Small intestine (tissue), 16 donors: ENCODE measurements around the gene PROZ. TPM values are rescaled to one million over a fixed set of nuclear protein-coding genes. Genes with fewer than 3 reads are reported as not detected.
A peak's percentile ranks its signal among the peaks of the same experiment; 100 is the strongest.
"Not testable (repeated sequence)": the region's sequence is repeated elsewhere in the genome, so short reads cannot be mapped to it uniquely, and the experiment has no call there.

Experiments
- DNase-seq, 2 donors: peaks; one replicate each; pipeline versions ENCODE4 v3.0.0 to v3.0.0-alpha.2; 2013
- FAIRE-seq: peaks from 2 replicates; lab custom pipeline; 2012; peaks lifted over from hg19 to GRCh38; lab: Jason Lieb, UNC
- H3K27ac ChIP-seq, 3 donors: one replicate each; pipeline ENCODE4 v1.5.1; 2013; ENCODE audit warnings: low read length in 2 of 3, mild to moderate bottlenecking in 2 of 3, control low read depth in 1 of 3, inconsistent platforms in 1 of 3, low read depth in 1 of 3, moderate library complexity in 1 of 3
- H3K27me3 ChIP-seq, 3 donors: one replicate each; pipeline ENCODE4 v1.6.1; 2013; ENCODE audit warnings: low read length in 3 of 3, inconsistent platforms in 1 of 3; ENCODE audit not compliant: control insufficient read depth in 3 of 3, insufficient read depth in 3 of 3
- H3K36me3 ChIP-seq, 3 donors: one replicate each; pipeline ENCODE4 v1.6.1; 2013; ENCODE audit warnings: low read length in 3 of 3, inconsistent platforms in 1 of 3, low read depth in 1 of 3, mild to moderate bottlenecking in 1 of 3, moderate library complexity in 1 of 3; ENCODE audit not compliant: control insufficient read depth in 3 of 3, insufficient read depth in 2 of 3
- H3K4me1 ChIP-seq, 3 donors: one replicate each; pipeline ENCODE4 v1.6.1; 2013; ENCODE audit warnings: low read length in 2 of 3, inconsistent platforms in 1 of 3, low read depth in 1 of 3, mild to moderate bottlenecking in 1 of 3, moderate library complexity in 1 of 3; ENCODE audit not compliant: control insufficient read depth in 3 of 3, insufficient read depth in 2 of 3
- H3K4me3 ChIP-seq, 3 donors: one replicate each; pipeline ENCODE4 v1.5.1; 2013; ENCODE audit warnings: low read length in 3 of 3, control low read depth in 1 of 3, inconsistent platforms in 1 of 3, low read depth in 1 of 3, mild to moderate bottlenecking in 1 of 3, moderate library complexity in 1 of 3
- H3K9me3 ChIP-seq, 2 donors: one replicate each; pipeline ENCODE4 v1.6.1; 2013; ENCODE audit warnings: low read depth in 1 of 2, low read length in 1 of 2; ENCODE audit not compliant: control insufficient read depth in 2 of 2, insufficient read depth in 1 of 2
- WGBS, 3 donors: extraction: QIAGEN DNeasy Blood & Tissue Kit; methylation state at CpG; one replicate each; pipeline ENCODE4 v1.1.7; 2013; 5-methylcytosine and 5-hydroxymethylcytosine counted together
- long read RNA-seq, 10 donors: transcript quantifications; one replicate each; lab custom pipeline, GENCODE V29; 2026
- polyA plus RNA-seq, 4 donors: library from polyadenylated mRNA; stranded (reverse) in 3 of 4; unstranded in 1 of 4; fragments of 200-250 nt in 3 of 4; fragments of 120-200 nt in 1 of 4; gene quantifications; one replicate each; pipeline versions ENCODE4 v1.2.1 to v1.2.3, GENCODE V29; 2013
- donor health status: healthy with polysubstance abuse.
- donor health status: control.
- donor health status: control.
- donor health status: Bipolar disorder and iron deficiency.
- donor health status: healthy.

PROZ gene, protein sequence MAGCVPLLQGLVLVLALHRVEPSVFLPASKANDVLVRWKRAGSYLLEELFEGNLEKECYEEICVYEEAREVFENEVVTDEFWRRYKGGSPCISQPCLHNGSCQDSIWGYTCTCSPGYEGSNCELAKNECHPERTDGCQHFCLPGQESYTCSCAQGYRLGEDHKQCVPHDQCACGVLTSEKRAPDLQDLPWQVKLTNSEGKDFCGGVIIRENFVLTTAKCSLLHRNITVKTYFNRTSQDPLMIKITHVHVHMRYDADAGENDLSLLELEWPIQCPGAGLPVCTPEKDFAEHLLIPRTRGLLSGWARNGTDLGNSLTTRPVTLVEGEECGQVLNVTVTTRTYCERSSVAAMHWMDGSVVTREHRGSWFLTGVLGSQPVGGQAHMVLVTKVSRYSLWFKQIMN
- under 1 TPM in 1 of 4 donors, not detected in 3; 0.84 TPM for polyA plus RNA-seq
- long read RNA-seq, donor 1: 0 reads
- long read RNA-seq, donor 2: 0 reads
- long read RNA-seq, donor 3: 0 reads
- long read RNA-seq, donor 4: 0 reads
- long read RNA-seq, donor 5: 0 reads
- long read RNA-seq, donor 6: 0 reads
- long read RNA-seq, donor 7: 0 reads
- long read RNA-seq, donor 8: 0 reads
- long read RNA-seq, donor 9: 0 reads
- long read RNA-seq, donor 10, partial matches to known transcripts: 6 of 13 reads
- long read RNA-seq, donor 10, other reads (novel, unspliced or antisense): 7 of 13 reads

DNA sequence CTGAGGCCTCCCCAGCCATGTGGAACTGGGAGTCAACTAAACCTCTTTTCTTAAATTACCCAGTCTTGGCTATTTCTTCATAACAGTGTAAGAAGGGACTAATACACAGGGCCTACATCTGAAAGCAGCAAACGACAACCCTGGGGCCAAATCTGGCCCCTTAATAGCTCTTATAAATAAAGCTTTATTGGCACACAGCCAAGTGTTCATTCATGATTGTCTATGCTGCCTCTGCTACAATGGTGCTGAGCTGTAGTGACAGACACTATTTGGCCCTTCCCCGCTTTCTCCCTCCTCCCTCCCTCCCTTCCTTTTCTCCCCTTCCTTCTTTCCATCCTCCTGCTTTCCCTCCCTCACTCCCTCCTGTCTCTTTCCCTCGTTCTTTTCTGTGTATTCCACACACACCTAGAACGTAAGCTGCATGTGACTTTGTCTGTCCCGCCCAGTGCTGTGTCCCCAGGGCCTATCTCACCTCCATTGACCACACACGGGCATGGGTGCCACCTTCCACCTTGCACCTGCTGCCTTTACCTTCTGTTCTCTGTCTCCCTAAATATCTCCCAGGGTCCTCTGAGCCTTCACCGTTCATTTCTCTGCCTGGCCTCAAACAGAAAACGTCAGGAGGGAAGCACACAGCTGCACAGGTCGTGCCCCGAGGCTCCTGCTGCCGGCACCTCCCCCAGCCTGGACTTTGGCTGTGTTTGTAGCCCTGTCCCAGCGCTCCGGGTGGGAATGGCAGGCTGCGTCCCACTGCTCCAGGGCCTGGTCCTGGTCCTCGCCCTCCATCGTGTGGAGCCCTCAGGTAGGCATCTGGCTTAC is at the start of gene PROZ:
Gene PROZ (plus strand): TSS at position 720 of the 819 bp plus-strand sequence. CDS start 13 bp downstream, at position 733.
- 25 to 50% (median 34%) methylated on average over 16 of the region's 16 CpGs for WGBS, 3 donors
- no peak for FAIRE-seq
- Histone ChIP-seq H3K9me3 (no peaks in the 10 kb centered on the region), H3K27me3 (peaks cover 0 to 16% (median 4%) of the 10 kb centered on the region in 3 donors), H3K4me1 (peaks cover 0 to 17% (median 0%) of the 10 kb centered on the region in 3 donors), H3K27ac (no peak within 1 kb of the TSS), H3K4me3 (no peak within 1 kb of the TSS), H3K36me3 (no peaks in the 10 kb centered on the region)
- DNase-seq: peak; percentile 50 to 64

DNA sequence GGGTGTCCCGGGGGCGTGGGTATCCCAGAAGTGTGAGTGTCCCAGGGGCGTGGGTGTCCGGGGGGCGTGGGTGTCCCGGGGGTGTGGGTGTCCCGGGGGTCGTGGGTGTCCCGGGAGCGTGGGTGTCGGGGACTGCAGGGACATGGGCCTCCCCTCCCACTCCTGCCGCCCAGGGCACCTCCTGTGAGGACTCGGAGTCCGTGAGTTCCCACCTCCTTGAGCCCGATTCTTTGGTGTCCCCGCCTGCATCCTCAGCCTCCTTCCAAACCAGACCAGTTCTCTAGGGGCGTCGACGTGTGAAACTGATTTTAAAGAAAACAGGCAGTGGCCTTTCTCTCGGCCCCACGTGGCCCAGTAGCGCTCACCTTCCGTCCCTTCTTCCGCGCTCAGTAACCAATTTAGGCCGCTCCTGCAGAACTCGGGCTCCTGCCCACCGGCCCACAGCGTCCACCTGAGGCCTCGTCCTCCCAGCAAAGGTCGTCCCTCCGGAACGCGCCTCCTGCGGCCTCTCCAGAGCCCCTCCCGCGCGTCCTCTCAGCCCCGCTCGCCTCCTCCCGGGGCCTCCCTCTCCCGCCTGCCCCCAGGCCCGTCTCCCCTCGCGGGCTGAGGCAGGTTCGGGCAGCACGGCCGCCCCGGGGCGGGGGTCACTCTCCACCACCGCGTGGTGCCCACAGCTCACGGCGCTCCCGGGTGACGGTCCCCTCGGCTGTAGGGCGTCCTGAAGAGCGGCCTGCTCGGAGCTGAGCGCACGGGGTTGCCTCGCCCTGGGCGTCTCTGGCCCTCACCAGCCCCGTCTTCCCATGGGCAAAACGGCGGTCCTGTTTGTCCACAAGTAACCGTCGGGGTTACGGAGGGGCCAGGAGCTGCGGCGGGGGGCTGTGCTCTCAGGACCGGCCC is 49.0 kb upstream of the PROZ start:
- Histone ChIP-seq H3K36me3 (peaks cover 0 to 1% (median 0%) of the 10 kb centered on the region in 3 donors), H3K9me3 (peaks cover 0 to 11% of the 10 kb centered on the region in 2 donors), H3K27ac (no peak overlapping the region), H3K27me3 (peaks cover 6 to 21% (median 8%) of the 10 kb centered on the region in 3 donors), H3K4me1 (peaks cover 0 to 12% (median 1%) of the 10 kb centered on the region in 3 donors), H3K4me3 (peak overlapping the region in 1 of 3 donors; percentile 13)
- FAIRE-seq: no peak
- peak in 1 of 2 donors; percentile 29 for DNase-seq
- WGBS, 3 donors: 39 to 43% (median 42%) methylated on average over 61 to 73 of the region's 73 CpGs

DNA sequence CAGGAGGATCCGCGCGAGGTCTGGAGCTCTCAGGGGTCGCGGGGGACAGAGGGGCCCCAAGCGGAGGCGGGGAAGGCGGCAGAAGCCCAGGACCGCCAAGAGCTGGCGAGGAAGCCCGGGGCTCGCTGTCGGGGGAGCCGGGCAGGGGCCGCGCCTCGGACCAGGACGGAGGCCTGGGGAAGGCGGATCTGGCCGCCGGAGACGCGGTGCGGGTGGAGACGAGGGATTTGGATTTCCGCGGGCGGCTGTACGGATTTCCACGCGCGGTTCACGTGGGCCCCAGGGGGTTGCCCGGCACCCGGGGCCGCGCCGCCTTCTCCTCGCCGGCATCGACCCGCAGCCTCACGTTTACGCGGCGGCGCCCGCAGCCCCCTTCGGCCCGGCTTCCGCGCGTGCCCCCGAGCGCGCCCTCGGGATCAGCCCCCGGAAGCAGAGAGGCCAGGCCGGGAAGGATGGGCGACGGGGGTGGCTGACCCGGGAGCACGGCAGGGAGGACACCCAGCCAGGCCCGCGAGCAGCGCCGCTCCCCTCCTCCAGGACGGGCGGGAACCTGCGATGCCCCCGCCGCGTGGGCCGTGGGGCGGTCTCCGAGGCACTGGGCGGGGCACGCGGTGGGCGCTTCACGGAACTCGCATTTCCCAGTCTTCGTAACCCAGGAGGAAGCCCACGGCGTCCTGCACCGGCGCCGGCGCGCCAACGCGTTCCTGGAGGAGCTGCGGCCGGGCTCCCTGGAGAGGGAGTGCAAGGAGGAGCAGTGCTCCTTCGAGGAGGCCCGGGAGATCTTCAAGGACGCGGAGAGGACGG is 48.2 kb upstream of the PROZ start:
- Histone ChIP-seq H3K4me3 (peak overlapping the region; percentile 9 to 40 (median 18)), H3K27ac (no peak overlapping the region), H3K27me3 (peaks cover 6 to 21% (median 8%) of the 10 kb centered on the region in 3 donors), H3K36me3 (peaks cover 0 to 8% (median 0%) of the 10 kb centered on the region in 3 donors), H3K9me3 (peaks cover 0 to 11% of the 10 kb centered on the region in 2 donors), H3K4me1 (peaks cover 0 to 8% (median 1%) of the 10 kb centered on the region in 3 donors)
- FAIRE-seq (no peak), DNase-seq (peak in 1 of 2 donors; percentile 71)
- WGBS, 3 donors: 2 to 4% (median 2%) methylated on average over 60 to 99 of the region's 99 CpGs

DNA sequence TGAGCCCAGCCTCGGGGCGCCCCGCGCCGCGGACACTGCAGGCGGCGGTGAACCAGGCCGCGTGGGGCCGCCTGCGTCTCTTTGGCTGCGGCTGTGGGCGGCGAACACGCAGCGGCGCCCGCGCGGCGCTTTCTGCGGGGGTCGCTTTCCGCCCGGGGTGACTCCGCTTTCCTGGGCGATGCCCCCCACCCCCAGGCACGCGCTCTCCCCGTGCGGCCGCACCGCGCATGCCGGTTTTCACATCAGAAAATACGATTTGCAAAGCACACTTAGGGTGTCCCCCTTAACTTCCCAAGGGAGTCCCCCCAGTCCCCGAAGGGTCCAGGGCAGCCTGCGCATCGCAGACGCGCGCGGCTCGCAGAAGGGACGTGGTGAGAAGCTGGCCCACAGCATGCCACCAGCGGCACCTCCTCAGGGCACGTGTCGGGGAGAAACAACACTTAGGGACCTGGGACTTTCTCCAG is 47.6 kb upstream of the PROZ start:
- peaks cover 6 to 21% (median 8%) of the 10 kb centered on the region in 3 donors for H3K27me3 ChIP-seq
- no peak for FAIRE-seq
- WGBS, 3 donors: 17 to 29% (median 22%) methylated on average over 44 to 49 of the region's 49 CpGs
- H3K27ac ChIP-seq: no peak overlapping the region
- H3K36me3 ChIP-seq: peaks cover 0 to 10% (median 0%) of the 10 kb centered on the region in 3 donors
- H3K4me1 ChIP-seq: peaks cover 0 to 2% (median under 1%) of the 10 kb centered on the region in 3 donors
- peak in 1 of 2 donors; percentile 24 for DNase-seq
- H3K9me3 ChIP-seq: peaks cover 0 to 11% of the 10 kb centered on the region in 2 donors
- peak overlapping the region; percentile 9 to 40 (median 18) for H3K4me3 ChIP-seq

DNA sequence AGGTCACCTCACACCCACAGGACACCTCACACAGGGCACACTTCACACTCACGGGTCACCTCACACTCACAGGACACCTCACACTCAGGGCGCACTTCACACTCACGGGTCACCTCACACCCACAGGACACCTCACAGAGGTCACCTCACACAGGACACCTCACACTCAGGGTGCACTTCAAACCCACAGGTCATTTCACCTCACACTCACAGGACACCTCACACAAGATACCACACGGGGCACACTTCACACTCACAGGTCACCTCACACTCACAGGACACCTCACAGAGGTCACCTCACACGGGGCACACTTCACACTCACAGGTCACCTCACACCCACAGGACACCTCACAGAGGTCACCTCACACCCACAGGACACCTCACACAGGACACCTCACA is 46.6 kb upstream of the PROZ start:
- 58 to 84% (median 67%) methylated on average over 4 to 5 of the region's 5 CpGs for WGBS, 3 donors
- Histone ChIP-seq H3K27me3 (peaks cover 6 to 21% (median 8%) of the 10 kb centered on the region in 3 donors), H3K36me3 (peaks cover 0 to 11% (median 0%) of the 10 kb centered on the region in 3 donors)
- H3K9me3 ChIP-seq, H3K4me3 ChIP-seq, DNase-seq, H3K4me1 ChIP-seq, FAIRE-seq, H3K27ac ChIP-seq: not testable (repeated sequence)

DNA sequence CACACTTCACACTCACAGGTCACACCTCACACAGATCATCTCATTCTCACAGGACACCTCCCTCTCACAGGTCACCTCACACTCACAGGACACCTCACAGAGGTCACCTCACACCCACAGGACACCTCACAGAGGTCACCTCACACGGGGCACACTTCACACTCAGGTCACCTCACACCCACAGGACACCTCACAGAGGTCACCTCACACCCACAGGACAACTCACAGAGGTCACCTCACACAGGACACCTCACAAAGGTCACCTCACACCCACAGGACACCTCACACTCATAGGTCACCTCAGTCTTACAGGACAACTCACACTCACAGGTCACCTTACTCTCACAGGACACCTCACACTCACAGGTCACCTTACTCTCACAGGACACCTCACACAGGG is 46.0 kb upstream of the PROZ start:
- not testable (repeated sequence) for H3K4me1 ChIP-seq, H3K4me3 ChIP-seq, DNase-seq, H3K27ac ChIP-seq, H3K9me3 ChIP-seq, FAIRE-seq
- Histone ChIP-seq H3K36me3 (peaks cover 0 to 13% (median 0%) of the 10 kb centered on the region in 3 donors), H3K27me3 (peaks cover 6 to 21% (median 8%) of the 10 kb centered on the region in 3 donors)
- 33 to 71% (median 53%) methylated on average over 1 of the region's 1 CpG for WGBS, 3 donors
